Mesendoderm (in vitro differentiated cells): ENCODE measurements around the gene PDE6A.
A peak's percentile ranks its signal among the peaks of the same experiment; 100 is the strongest.

Experiments
- DNase-seq: peaks from one replicate; pipeline ENCODE4 v3.0.0; 2013
- H2AK5ac ChIP-seq: 2 replicates; pipeline ENCODE4 v1.6.1; 2013; ENCODE audit warnings: low read length, inconsistent platforms
- H2BK120ac ChIP-seq: 2 replicates; pipeline ENCODE4 v1.6.1; 2013; ENCODE audit warnings: low read depth, mild to moderate bottlenecking, low read length, moderate library complexity, mixed read lengths
- H2BK15ac ChIP-seq: replicated peaks from 2 replicates; pipeline ENCODE4 v1.6.1; 2013; ENCODE audit warnings: low read depth, mild to moderate bottlenecking, moderate library complexity
- H2BK5ac ChIP-seq: 2 replicates; pipeline ENCODE4 v1.6.1; 2013; ENCODE audit warnings: low read length, inconsistent platforms
- H3K18ac ChIP-seq: 2 replicates; pipeline ENCODE4 v1.6.1; 2013; ENCODE audit warnings: mild to moderate bottlenecking, low read length, mixed read lengths
- H3K23ac ChIP-seq: one replicate; pipeline ENCODE4 v1.6.1; 2013; ENCODE audit warnings: low read length
- H3K27ac ChIP-seq: 2 replicates; pipeline ENCODE4 v1.5.1; 2013; ENCODE audit warnings: low read depth, mild to moderate bottlenecking, inconsistent platforms, low read length, moderate library complexity
- H3K27me3 ChIP-seq: 2 replicates; pipeline ENCODE4 v1.6.1; 2013; ENCODE audit warnings: low read length, control low read depth, mild to moderate bottlenecking, inconsistent platforms; ENCODE audit not compliant: insufficient read depth, poor library complexity
- H3K36me3 ChIP-seq: 2 replicates; pipeline ENCODE4 v1.6.1; 2013; ENCODE audit warnings: low read length, inconsistent platforms; ENCODE audit not compliant: control insufficient read depth, insufficient read depth
- H3K4ac ChIP-seq: one replicate; pipeline ENCODE4 v1.6.1; 2013; ENCODE audit warnings: low read depth, mild to moderate bottlenecking, low read length, moderate library complexity
- H3K4me1 ChIP-seq: 2 replicates; pipeline ENCODE4 v1.6.1; 2013; ENCODE audit warnings: low read depth, low read length, inconsistent platforms; ENCODE audit not compliant: control insufficient read depth
- H3K4me2 ChIP-seq: 2 replicates; pipeline ENCODE4 v1.6.1; 2013; ENCODE audit warnings: low read length
- H3K4me3 ChIP-seq: 2 replicates; pipeline ENCODE4 v1.5.1; 2013; ENCODE audit warnings: mild to moderate bottlenecking, low read length
- H3K56ac ChIP-seq: one replicate; pipeline ENCODE4 v1.6.1; 2013; ENCODE audit warnings: low read length
- H3K79me1 ChIP-seq: 2 replicates; pipeline ENCODE4 v1.6.1; 2013; ENCODE audit warnings: low read length, inconsistent platforms
- H3K79me2 ChIP-seq: 2 replicates; pipeline ENCODE4 v1.6.1; 2013; ENCODE audit warnings: mild to moderate bottlenecking, low read length; ENCODE audit not compliant: control insufficient read depth, insufficient read depth
- H3K9ac ChIP-seq: 2 replicates; pipeline ENCODE4 v1.6.1; 2013; ENCODE audit warnings: low read length, inconsistent platforms
- H4K5ac ChIP-seq: one replicate; pipeline ENCODE4 v1.6.1; 2013; ENCODE audit warnings: low read length
- H4K8ac ChIP-seq: one replicate; pipeline ENCODE4 v1.6.1; 2013; ENCODE audit warnings: low read depth, mild to moderate bottlenecking, control low read depth, low read length, moderate library complexity
- WGBS: extraction: QIAGEN DNeasy Blood & Tissue Kit; methylation state at CpG from one replicate; pipeline ENCODE4 v1.1.7; 2013; ENCODE audit warnings: low lambda C conversion rate, missing lambda C conversion rate; ENCODE audit not compliant: insufficient coverage; ENCODE audit errors: extremely low coverage; 5-methylcytosine and 5-hydroxymethylcytosine counted together

Gene PDE6A

GRCh38 chr5:149962601-149963300 is 18.2 kb upstream of the PDE6A start:
- Histone ChIP-seq H3K79me1 (no peaks in the 10 kb centered on the region), H4K8ac (no peak overlapping the region), H2AK5ac (no peak overlapping the region), H2BK15ac (no peak overlapping the region), H3K4ac (no peak overlapping the region), H2BK5ac (no peak overlapping the region), H3K23ac (no peak overlapping the region), H3K27ac (no peak overlapping the region), H4K5ac (no peak overlapping the region), H3K4me1 (peaks cover 8% of the 10 kb centered on the region), H3K9ac (no peak overlapping the region), H3K36me3 (no peaks in the 10 kb centered on the region), H3K27me3 (no peaks in the 10 kb centered on the region), H2BK120ac (no peak overlapping the region), H3K56ac (no peak overlapping the region), H3K4me2 (no peak overlapping the region), H3K79me2 (no peaks in the 10 kb centered on the region), H3K18ac (no peak overlapping the region), H3K4me3 (no peak overlapping the region)
- no peak for DNase-seq
- WGBS: no CpG with 5 or more reads among the region's 5 CpGs

GRCh38 chr5:149961957-149962409 is 17.4 kb upstream of the PDE6A start:
- H4K8ac ChIP-seq: no peak overlapping the region
- no peak overlapping the region for H3K4ac ChIP-seq
- no peak overlapping the region for H2BK5ac ChIP-seq
- DNase-seq: peak; percentile 65
- H3K56ac ChIP-seq: no peak overlapping the region
- H2BK120ac ChIP-seq: no peak overlapping the region
- no peak overlapping the region for H3K9ac ChIP-seq
- no peak overlapping the region for H3K27ac ChIP-seq
- no peaks in the 10 kb centered on the region for H3K79me2 ChIP-seq
- WGBS: no CpG with 5 or more reads among the region's 6 CpGs
- no peaks in the 10 kb centered on the region for H3K36me3 ChIP-seq
- no peaks in the 10 kb centered on the region for H3K27me3 ChIP-seq
- H2BK15ac ChIP-seq: no peak overlapping the region
- H3K23ac ChIP-seq: no peak overlapping the region
- no peak overlapping the region for H3K4me3 ChIP-seq
- no peak overlapping the region for H4K5ac ChIP-seq
- H3K4me1 ChIP-seq: peaks cover 8% of the 10 kb centered on the region
- H3K79me1 ChIP-seq: no peaks in the 10 kb centered on the region
- no peak overlapping the region for H3K18ac ChIP-seq
- H3K4me2 ChIP-seq: no peak overlapping the region
- H2AK5ac ChIP-seq: no peak overlapping the region

- no CpG with 5 or more reads among the region's 23 CpGs for WGBS
- no peak overlapping the region for H2BK15ac ChIP-seq
These were observed 16.6 kb upstream of the PDE6A start for GRCh38 chr5:149961186-149961685.

DNA sequence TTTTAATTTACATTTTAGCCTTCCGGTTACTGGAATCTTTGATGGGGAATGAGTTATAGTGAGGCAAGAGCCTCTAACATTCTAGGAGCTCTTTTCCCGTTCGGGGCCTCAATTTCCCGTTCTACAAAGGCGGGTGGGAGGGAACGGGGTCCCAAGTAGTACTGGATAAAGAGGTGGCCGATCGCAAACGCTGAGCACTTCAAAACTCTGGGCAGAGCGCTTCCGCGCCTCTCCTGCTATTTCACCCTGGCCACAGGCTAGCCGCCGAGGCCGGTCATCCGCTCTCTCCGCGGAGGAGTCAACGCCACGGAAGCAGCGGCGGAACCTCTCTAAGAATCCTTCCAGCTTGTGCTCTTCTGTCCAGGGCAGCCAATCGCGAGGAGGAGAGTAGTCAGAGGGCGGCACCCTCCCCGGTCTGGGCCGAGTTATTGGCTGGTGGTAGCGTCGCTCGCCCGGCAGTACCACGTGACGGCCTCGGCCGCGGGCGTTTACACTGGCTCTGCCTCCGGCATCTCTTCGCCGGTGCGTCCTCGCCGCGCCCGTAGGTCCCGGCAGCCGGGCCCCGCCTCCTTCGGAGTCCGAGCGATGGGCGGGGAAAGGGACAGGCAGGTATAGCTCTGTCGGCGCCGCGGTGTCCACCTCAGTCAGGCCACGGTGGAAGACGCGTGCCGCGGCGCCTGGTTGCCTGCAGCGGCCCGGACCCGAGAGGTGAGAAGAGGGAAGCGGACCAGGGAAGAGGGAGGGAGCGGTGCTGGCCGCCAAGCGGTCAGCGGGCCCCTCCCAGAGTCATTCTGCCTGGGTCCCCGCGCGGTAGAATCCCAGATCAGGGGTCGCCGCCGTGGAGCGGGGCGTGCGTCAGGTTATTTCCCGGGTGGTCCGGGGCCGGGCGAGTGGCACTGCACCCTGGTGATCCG is 15.9 kb upstream of the PDE6A start, which contains the start of gene SLC26A2:
Gene SLC26A2, plus strand, starts transcription at position 487 of the 914 bp plus-strand sequence. CDS start 16,895 bp downstream, outside the sequence.
- Histone ChIP-seq H3K4ac (peak within 1 kb of the TSS; percentile 73), H3K27ac (peak within 1 kb of the TSS; percentile 76), H3K79me1 (no peaks in the 10 kb centered on the region), H3K4me3 (peak within 1 kb of the TSS; percentile 77), H3K4me1 (peaks cover 8% of the 10 kb centered on the region), H4K8ac (no peak within 1 kb of the TSS), H3K56ac (peak within 1 kb of the TSS; percentile 90), H3K18ac (peak within 1 kb of the TSS; percentile 55), H3K79me2 (no peaks in the 10 kb centered on the region), H4K5ac (peak within 1 kb of the TSS; percentile 47), H2AK5ac (peak within 1 kb of the TSS; percentile 14), H3K27me3 (no peaks in the 10 kb centered on the region), H3K23ac (peak within 1 kb of the TSS; percentile 66), H2BK5ac (no peak within 1 kb of the TSS), H3K4me2 (peak within 1 kb of the TSS; percentile 68), H2BK120ac (no peak within 1 kb of the TSS), H2BK15ac (no peak within 1 kb of the TSS), H3K36me3 (no peaks in the 10 kb centered on the region), H3K9ac (peak within 1 kb of the TSS; percentile 77)
- DNase-seq: peak; percentile 99
- no CpG with 5 or more reads among the region's 84 CpGs for WGBS

More at GRCh38 chr5:149961186-149961685, 16.6 kb upstream of the PDE6A start:
- peak overlapping the region; percentile 66 for H3K23ac ChIP-seq
- no peaks in the 10 kb centered on the region for H3K79me1 ChIP-seq
- H2BK120ac ChIP-seq: no peak overlapping the region
- no peak overlapping the region for H3K18ac ChIP-seq
- H3K27me3 ChIP-seq: no peaks in the 10 kb centered on the region
- no peak overlapping the region for H2BK5ac ChIP-seq
- peak overlapping the region; percentile 77 for H3K4me3 ChIP-seq
- H3K4ac ChIP-seq: no peak overlapping the region
- peak overlapping the region; percentile 90 for H3K56ac ChIP-seq
- no peaks in the 10 kb centered on the region for H3K79me2 ChIP-seq
- H3K27ac ChIP-seq: no peak overlapping the region
- H2AK5ac ChIP-seq: no peak overlapping the region
- DNase-seq: no peak
- peaks cover 8% of the 10 kb centered on the region for H3K4me1 ChIP-seq
- peak overlapping the region; percentile 68 for H3K4me2 ChIP-seq
- no peaks in the 10 kb centered on the region for H3K36me3 ChIP-seq
- peak overlapping the region; percentile 77 for H3K9ac ChIP-seq
- no peak overlapping the region for H4K5ac ChIP-seq
- H4K8ac ChIP-seq: no peak overlapping the region

DNA sequence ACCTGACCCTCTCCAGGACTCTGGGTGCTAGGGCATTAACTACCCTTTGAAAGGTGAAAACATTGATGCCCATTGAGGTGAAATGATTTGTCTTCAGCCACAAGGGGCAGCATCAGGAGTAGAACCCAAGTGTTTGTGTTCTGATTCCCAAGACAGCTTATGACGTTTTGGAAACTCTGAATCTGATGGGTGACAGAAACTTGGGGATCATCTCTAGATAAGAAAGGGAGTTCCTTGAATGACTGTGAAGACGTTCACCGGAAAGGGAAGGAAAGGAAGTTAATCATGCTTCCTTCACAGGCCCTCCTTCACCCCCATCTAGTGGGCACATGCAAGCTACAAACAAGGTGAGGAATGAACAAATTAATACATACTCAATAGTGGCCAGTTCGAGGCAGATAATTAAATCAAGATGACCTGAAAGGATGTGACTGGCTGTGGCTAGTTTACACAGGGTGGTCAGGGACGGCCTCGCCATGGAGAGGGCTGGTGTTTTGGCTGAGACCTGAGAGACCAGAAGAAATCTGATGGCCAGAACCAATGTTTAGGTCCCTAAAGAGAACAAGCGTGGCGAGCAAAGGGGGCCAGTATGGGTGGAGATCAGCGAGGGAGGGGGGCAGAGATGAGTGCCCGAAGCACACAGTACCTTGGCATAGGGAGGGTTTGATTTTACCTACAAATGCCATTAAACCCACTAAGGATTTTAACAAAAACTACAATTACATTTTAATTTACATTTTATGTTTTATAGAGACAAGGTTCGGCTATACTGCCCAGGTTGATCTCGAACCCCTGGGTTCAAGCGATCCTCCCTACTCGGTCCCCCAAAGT is 15.0 kb upstream of the PDE6A start:
- peak overlapping the region; percentile 47 for H4K5ac ChIP-seq
- H3K4ac ChIP-seq: peak overlapping the region; percentile 73
- no peak overlapping the region for H2BK5ac ChIP-seq
- no peaks in the 10 kb centered on the region for H3K79me1 ChIP-seq
- H2BK120ac ChIP-seq: no peak overlapping the region
- no peak overlapping the region for H2BK15ac ChIP-seq
- peak overlapping the region; percentile 76 for H3K27ac ChIP-seq
- peak overlapping the region; percentile 57 for H3K4me2 ChIP-seq
- peak; percentile 81 for DNase-seq
- no peaks in the 10 kb centered on the region for H3K36me3 ChIP-seq
- H3K18ac ChIP-seq: peak overlapping the region; percentile 55
- no peak overlapping the region for H4K8ac ChIP-seq
- H3K4me3 ChIP-seq: peak overlapping the region; percentile 36
- H3K23ac ChIP-seq: no peak overlapping the region
- H3K27me3 ChIP-seq: no peaks in the 10 kb centered on the region
- peak overlapping the region; percentile 14 for H2AK5ac ChIP-seq
- H3K56ac ChIP-seq: peak overlapping the region; percentile 87
- peaks cover 8% of the 10 kb centered on the region for H3K4me1 ChIP-seq
- whole genome bisulfite sequencing: no CpG with 5 or more reads among the region's 14 CpGs
- peak overlapping the region; percentile 75 for H3K9ac ChIP-seq
- H3K79me2 ChIP-seq: no peaks in the 10 kb centered on the region
